Measurements from ENCODE around the gene APBA2.
"Not testable (repeated sequence)": the region's sequence is repeated elsewhere in the genome, so short reads cannot be mapped to it uniquely, and the experiment has no call there.

Gene APBA2

GRCh38 chr15:28878209-28878608 lies 7.6 kb upstream of the APBA2 start:
- no peak for DNase-seq (ENCODE audit: low read depth in 2 of 2)

DNA sequence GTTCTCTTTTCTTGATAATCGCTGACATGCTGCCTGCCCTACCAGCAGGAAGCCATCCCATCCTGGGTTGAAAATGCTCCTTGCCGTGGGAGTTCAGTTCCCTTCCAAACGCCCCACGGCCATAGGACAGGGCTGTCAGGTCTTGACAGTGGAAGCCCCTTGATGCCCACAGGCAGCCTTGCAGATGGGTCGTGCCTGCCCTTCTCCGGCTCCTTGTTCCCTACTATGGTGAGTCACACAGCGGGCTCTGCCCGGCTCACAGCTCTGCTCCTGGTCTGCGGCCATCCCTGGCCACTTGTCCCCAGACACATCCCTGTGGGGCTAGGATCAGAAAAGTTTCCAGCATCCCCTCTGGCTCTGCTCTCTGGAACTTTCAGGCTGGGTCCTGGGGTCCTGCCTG lies 6.2 kb upstream of the APBA2 start:
- DNase-seq (ENCODE audit: low read depth in 2 of 2) = no peak

DNA sequence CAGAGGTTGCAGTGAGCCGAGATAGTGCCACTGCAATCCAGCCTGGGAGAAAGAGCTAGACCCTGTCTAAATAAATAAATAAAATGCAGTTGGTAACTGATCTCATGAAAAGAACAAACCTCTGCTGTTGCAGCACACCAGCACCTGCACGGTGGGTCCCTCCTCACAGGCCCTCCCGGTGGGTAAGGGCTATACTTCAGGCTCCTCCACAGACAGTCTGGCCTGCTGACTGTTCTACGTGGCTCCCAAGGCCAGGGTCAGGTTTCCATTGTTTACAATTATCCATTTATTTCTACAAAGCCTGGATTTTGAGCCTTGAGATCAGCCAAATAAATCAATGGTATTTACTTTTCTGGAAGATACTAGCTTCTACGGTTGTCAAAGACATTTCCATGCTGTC lies 5.1 kb upstream of the APBA2 start:
- no peak for DNase-seq (ENCODE audit: low read depth in 2 of 2)

DNA sequence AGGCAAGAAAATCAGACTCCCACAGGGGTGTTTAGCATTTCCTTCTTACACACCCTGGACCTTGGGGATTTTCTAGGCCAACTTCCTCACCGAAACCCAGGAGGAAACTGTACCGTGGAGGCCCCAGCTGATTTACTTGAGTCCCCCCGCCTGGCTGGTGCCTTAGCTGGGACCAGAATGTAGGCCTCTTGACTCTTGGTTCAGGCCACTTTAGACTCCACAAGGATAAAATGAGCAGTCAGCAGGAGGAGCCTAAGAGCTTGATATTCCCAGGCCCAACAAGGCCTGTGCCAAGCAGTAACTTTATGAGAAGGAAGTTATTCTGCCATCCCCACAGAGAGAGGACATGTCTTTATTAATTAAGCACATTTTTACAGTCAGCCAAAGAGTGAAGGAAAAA lies 4.6 kb upstream of the APBA2 start:
- DNase-seq (ENCODE audit: low read depth in 2 of 2) = no peak

DNA sequence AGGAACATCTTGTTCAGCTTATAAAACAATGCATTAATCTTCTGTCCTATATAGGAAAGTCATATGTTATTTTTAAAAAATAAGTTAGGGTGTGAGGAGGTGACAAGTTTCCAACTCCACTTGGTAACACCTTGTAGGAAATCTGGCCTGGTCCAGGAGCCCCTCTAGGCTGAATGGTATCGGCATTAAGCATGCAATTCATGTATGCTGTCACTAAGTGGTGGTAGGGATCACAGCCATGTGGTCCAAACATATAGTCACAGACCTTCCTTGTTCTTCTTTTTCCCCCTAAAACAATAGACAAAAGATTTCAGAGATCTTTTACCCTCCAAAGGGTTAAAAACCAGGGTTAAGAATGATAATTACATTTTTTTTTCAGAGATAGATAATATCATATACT lies 4.2 kb upstream of the APBA2 start:
- DNase-seq (ENCODE audit: low read depth in 2 of 2) = no peak

GRCh38 chr15:28884151-28884940 lies 1.4 kb upstream of the APBA2 start:
- DNase-seq (ENCODE audit: low read depth in 2 of 2) = no peak

DNA sequence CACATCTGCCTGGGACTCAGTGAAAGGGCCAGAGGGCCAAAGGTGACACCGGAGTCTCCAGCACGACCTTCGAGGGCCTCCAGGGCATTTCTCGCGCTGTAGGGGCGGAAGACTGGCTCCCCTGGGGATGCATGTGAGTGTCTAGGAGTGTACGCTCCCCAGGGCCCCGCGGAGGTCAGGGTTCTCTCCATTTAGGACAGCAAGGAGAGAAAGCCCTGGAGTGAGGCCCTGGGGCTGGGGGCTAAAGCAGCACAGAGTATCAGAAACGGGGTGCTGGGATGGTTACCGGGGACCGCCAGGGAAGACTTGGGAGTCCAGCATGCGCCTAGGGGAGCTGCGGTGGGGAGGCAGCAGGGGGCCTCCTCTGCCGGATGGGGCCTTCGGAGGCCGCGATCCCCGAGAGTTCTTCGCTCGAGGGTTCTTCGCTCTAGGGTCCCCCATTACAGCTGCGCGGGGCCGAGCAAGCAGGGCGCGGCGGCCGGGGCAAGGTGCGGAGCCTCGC lies 595 bp upstream of the APBA2 start:
- DNase-seq (ENCODE audit: low read depth in 2 of 2) = no peak

- DNase-seq (ENCODE audit: low read depth in 2 of 2) = no peak
These were observed 911 bp downstream of the APBA2 start for GRCh38 chr15:28886431-28887338.

GRCh38 chr15:28887339-28888174 lies 1.8 kb downstream of the APBA2 start:
- DNase-seq (ENCODE audit: low read depth in 2 of 2) = no peak

DNA sequence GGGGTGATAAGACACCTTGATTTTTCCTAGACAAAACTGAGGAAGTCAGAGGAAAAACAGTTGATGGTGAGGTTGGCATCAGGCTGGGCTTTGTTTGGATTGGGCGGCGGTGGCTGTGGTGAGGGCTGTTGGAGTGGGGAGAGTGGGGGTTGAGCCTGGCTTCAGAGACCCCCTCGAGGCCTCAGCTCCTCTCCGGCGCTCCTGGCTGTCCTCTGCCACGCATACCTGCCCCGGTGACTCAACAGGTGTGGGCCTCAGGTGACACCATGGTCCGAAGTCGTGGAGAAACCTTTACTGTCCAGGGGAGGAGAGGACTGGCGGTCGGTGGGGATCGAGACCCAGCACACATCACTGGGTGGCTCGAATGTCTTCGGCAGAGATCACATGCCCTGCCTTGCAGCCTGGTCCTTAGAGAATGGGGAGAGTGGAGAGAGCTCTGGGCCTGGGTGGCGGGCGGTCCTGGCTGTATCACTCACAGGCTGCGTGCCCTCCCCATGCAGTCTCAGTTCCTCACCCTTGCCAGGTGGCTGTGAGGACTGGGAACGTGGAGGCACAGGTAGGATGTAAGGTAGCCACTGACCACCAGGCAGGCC lies 2.6 kb downstream of the APBA2 start:
- DNase-seq (ENCODE audit: low read depth in 2 of 2) = no peak

DNA sequence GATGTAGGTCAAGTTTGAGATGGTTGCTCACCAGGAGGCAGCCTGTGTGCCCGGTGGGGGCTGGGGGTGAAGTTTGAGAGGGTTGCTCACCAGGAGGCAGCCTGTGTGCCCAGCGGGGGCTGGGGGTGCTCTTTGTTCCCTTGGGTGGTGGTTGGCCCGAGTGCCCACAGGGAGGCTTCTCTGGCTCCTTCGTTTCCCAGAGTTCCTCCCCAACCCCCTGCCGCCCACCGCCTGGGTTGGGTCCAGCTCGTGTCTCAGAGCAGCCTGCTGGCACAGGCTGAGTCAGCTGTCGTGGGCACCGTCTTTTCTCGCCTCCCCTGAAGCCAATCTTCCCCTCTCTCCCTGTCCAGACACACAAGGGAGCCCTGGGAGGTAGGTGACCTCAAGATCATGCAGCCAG lies 3.1 kb downstream of the APBA2 start:
- DNase-seq (ENCODE audit: low read depth in 2 of 2) = no peak

DNA sequence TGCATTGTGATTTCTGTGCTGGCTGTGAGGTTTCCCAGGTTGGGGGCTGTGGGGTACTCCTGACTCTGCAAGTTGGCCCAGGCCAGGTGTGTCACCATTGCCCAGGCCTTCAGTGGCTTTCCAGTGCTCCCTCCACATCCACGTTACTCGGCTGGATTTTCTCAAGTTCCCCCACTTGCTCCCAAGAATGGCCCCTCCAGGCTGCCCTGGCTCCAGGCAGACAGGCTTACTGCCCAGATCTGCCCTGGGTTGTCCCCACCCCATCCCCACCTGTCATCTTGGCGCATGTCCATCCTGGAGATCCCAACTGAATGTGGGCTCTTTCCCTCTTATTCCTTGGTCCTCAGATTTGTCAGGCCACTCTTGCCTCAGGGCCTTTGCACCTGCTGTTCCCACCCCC lies 3.6 kb downstream of the APBA2 start:
- no peak for DNase-seq (ENCODE audit: low read depth in 2 of 2)

GRCh38 chr15:28889871-28890270 lies 4.1 kb downstream of the APBA2 start:
- not testable (repeated sequence) for DNase-seq (ENCODE audit: low read depth in 2 of 2)

- DNase-seq (ENCODE audit: low read depth in 2 of 2) = not testable (repeated sequence)
These were observed 4.5 kb downstream of the APBA2 start for GRCh38 chr15:28890291-28890690.

- DNase-seq (ENCODE audit: low read depth in 2 of 2) = no peak
These were observed 5.1 kb downstream of the APBA2 start for GRCh38 chr15:28890711-28891495.

- DNase-seq (ENCODE audit: low read depth in 2 of 2) = no peak
These were observed 5.8 kb downstream of the APBA2 start for GRCh38 chr15:28891588-28891987.

DNA sequence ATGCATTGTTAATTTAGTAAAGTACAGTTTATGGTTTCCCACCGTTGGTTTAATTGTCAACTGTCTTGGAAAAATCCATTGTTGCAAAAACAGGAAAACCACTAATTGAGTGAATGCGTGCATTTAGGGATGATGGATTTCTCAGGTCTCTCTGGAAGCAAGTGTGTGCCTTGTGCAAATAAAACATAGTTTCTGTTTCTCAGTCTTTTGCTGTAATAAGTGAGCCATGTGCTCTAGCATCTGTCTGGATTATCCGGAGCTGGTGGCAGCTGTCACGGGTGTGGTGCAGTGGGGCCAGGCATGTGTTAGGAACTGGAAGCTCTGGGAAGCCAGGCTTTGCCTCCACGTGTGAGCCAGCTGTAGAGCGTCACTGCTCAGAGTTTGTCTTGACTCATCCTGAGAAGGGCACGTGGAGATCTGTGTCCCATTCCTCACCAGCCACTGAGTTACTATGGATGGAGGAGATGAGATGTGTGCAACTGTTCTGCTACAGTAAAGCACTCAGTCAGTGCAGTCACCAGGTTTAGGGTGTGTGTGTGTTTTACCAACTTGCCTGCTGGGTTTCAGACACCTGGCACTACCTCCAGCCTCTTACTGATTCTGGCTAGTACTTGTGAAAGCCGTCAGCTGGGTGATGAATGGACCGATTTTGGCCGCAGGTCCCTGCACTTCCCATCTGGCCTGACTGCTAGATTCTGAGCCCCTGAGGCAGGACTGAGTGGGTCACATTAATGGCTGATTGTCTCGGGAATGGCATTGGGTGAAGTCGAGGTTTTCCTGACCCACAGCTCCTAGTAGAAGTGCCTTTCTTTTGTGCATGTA lies 7.2 kb downstream of the APBA2 start:
- no peak for DNase-seq (ENCODE audit: low read depth in 2 of 2)

- no peak for DNase-seq (ENCODE audit: low read depth in 2 of 2)
These were observed 8.9 kb downstream of the APBA2 start for GRCh38 chr15:28894631-28895030.

- no peak for DNase-seq (ENCODE audit: low read depth in 2 of 2)
These were observed 9.4 kb downstream of the APBA2 start for GRCh38 chr15:28895146-28895545.

GRCh38 chr15:28895566-28895965 lies 9.8 kb downstream of the APBA2 start:
- no peak for DNase-seq (ENCODE audit: low read depth in 2 of 2)
